K562 (cell line): Measurements from ENCODE around the gene TNFRSF18. TPM values are rescaled to one million over a fixed set of nuclear protein-coding genes. Genes with fewer than 3 reads are reported as not detected.

Source experiments
- ATAC-seq: fragments of 200-7000 bp; cut with Tn5 transposase; 3 replicates; pipeline ENCODE4 v1.9.1; 2020; ENCODE audit warnings: moderate library complexity
- BruUV-seq: library from RNA; stranded (reverse); fragments of 400-500 nt; replicated peaks from 2 replicates; lab custom pipeline; 2021; lab: Mats Ljungman, UMichigan
- CTCF ChIA-PET: fragments of 300-600 bp; formaldehyde crosslinking; extraction: SDS; loops from one replicate; lab custom pipeline; 2021; ENCODE audit warnings: low intra/inter-chr PET ratio; lab: Yijun Ruan, JAX
- POLR2A ChIA-PET: fragments of 300-600, 350-650 bp; sonication (Branson Sonifier 250); formaldehyde crosslinking; extraction: SDS; loops from one replicate; lab custom pipeline; 2021; ENCODE audit warnings: antibody characterized with exemption, inconsistent platforms; lab: Yijun Ruan, JAX
- DNase-seq, 4 experiments: peaks; one replicate each; pipeline versions ENCODE4 v3.0.0 to v3.0.0-alpha.2; 2011 to 2018; ENCODE audit warnings: low spot score in 3 of 4, mixed read lengths in 3 of 4; ENCODE audit errors: extremely low read depth in 1 of 4
- FAIRE-seq: peaks from 2 replicates; lab custom pipeline; 2011; peaks lifted over from hg19 to GRCh38; lab: Jason Lieb, UNC
- H2AFZ ChIP-seq: 2 replicates; pipeline ENCODE4 v1.6.0; 2011; ENCODE audit warnings: low read depth, low read length, control low read depth, inconsistent platforms
- H3K27ac ChIP-seq: fragments of 200-600 bp; 3 replicates; pipeline ENCODE4 v1.8.0; 2011; ENCODE audit warnings: low read depth, mild to moderate bottlenecking, control low read depth, inconsistent platforms, low read length, moderate library complexity, mixed read lengths; ENCODE audit errors: extremely low read depth
- H3K27me3 ChIP-seq, 2 experiments: fragments of 300-600 bp in 1 of 2; 2 replicates in 1 of 2; 3 replicates in 1 of 2; pipeline versions ENCODE4 v1.6.0 to v1.8.0; 2011; ENCODE audit warnings: inconsistent platforms in 2 of 2, low read length in 2 of 2, mild to moderate bottlenecking in 1 of 2, mixed read lengths in 1 of 2, moderate library complexity in 1 of 2; ENCODE audit not compliant: control insufficient read depth in 2 of 2, insufficient read depth in 2 of 2
- H3K36me3 ChIP-seq: fragments of 300-600 bp; 3 replicates; pipeline ENCODE4 v1.8.0; 2011; ENCODE audit warnings: mild to moderate bottlenecking, low read length, inconsistent platforms; ENCODE audit not compliant: control insufficient read depth, insufficient read depth
- H3K4me1 ChIP-seq, 2 experiments: fragments of 200-600 bp in 1 of 2; replicated peaks in 1 of 2; 2 replicates in 1 of 2; 3 replicates in 1 of 2; pipeline versions ENCODE4 v1.5.1 to v1.8.0; 2011; ENCODE audit warnings: inconsistent platforms in 2 of 2, low read length in 2 of 2, mild to moderate bottlenecking in 1 of 2, mixed read lengths in 1 of 2, moderate library complexity in 1 of 2; ENCODE audit not compliant: control insufficient read depth in 2 of 2, insufficient read depth in 2 of 2
- H3K4me2 ChIP-seq: 2 replicates; pipeline ENCODE4 v1.6.1; 2011; ENCODE audit warnings: low read length, control low read depth, inconsistent platforms, mixed read lengths; ENCODE audit not compliant: insufficient read depth
- H3K4me3 ChIP-seq: fragments of 200-600 bp; sonication (generic), shearing (Covaris generic); 2 replicates; pipeline ENCODE4 v1.5.1; 2016; ENCODE audit warnings: control low read depth, inconsistent platforms
- H3K79me2 ChIP-seq: fragments of 200-600 bp; 3 replicates; pipeline ENCODE4 v1.8.0; 2011; ENCODE audit warnings: low read length, inconsistent platforms; ENCODE audit not compliant: control insufficient read depth, insufficient read depth
- H3K9ac ChIP-seq, 2 experiments: 2 replicates each; pipeline versions ENCODE4 v1.6.0 to v1.6.1; 2011; ENCODE audit warnings: low read depth in 2 of 2, low read length in 2 of 2, control low read depth in 1 of 2, inconsistent platforms in 1 of 2, mild to moderate bottlenecking in 1 of 2, mixed read lengths in 1 of 2; ENCODE audit not compliant: insufficient read depth in 1 of 2
- H3K9me1 ChIP-seq: one replicate; pipeline ENCODE4 v1.6.0; 2011; ENCODE audit warnings: inconsistent platforms, mild to moderate bottlenecking, low read length, moderate library complexity; ENCODE audit not compliant: control insufficient read depth, insufficient read depth
- H3K9me3 ChIP-seq: replicated peaks from 2 replicates; pipeline ENCODE4 v1.5.1; 2011; ENCODE audit warnings: low read depth, low read length, inconsistent platforms; ENCODE audit not compliant: control insufficient read depth, insufficient read depth
- H4K20me1 ChIP-seq: replicated peaks from 2 replicates; pipeline ENCODE4 v1.6.1; 2011; ENCODE audit warnings: low read length, inconsistent platforms, mixed read lengths; ENCODE audit not compliant: control insufficient read depth, insufficient read depth
- BCL6 ChIP-seq: fragments of 250-450 bp; sonication (Bioruptor Pico); IDR thresholded peaks from 2 replicates; pipeline ENCODE4 v1.4.0; 2020
- BCLAF1 ChIP-seq, 2 experiments: fragments of 450-650 bp in 1 of 2; IDR thresholded peaks; 2 replicates each; pipeline ENCODE4 v1.6.1; 2011 to 2017; ENCODE audit warnings: low read depth in 2 of 2, antibody characterized with exemption in 1 of 2, borderline replicate concordance in 1 of 2, low read length in 1 of 2, mild to moderate bottlenecking in 1 of 2, mixed read lengths in 1 of 2; ENCODE audit not compliant: control insufficient read depth in 1 of 2
- HNRNPL ChIP-seq: fragments of 200-400 bp; formaldehyde crosslinking; IDR thresholded peaks from 2 replicates; pipeline ENCODE4 v1.6.1; 2017; ENCODE audit warnings: low read depth, mild to moderate bottlenecking, low read length
- SAFB ChIP-seq: fragments of 200-400 bp; formaldehyde crosslinking; IDR thresholded peaks from 2 replicates; pipeline ENCODE4 v1.6.1; 2017; ENCODE audit warnings: low read depth, low read length, borderline replicate concordance
- ZMIZ1 ChIP-seq, 2 experiments: fragments of 150-350 bp in 1 of 2; IDR thresholded peaks; 2 replicates each; pipeline ENCODE4 v1.6.1; 2012 to 2016; ENCODE audit warnings: low read depth in 2 of 2, low read length in 2 of 2, mild to moderate bottlenecking in 1 of 2, moderate library complexity in 1 of 2
- ZNF3 ChIP-seq: fragments of 250-450 bp; sonication (Bioruptor Pico); IDR thresholded peaks from 2 replicates; pipeline ENCODE4 v1.5.0; 2021; ENCODE audit warnings: mild to moderate bottlenecking, moderate library complexity
- WGBS: fragments of 100-300 bp; shearing (Covaris generic); methylation state at CpG from one replicate; pipeline ENCODE4 v1.1.6; 2016; ENCODE audit warnings: low coverage, mixed read lengths; ENCODE audit not compliant: insufficient coverage; ENCODE audit errors: missing lambda C conversion rate; 5-methylcytosine and 5-hydroxymethylcytosine counted together
- in situ Hi-C: fragments of 300-500 bp; cut with MboI; formaldehyde crosslinking; loops from 4 replicates; pipeline ENCODE4 v1.15.0; 2018; ENCODE audit warnings: inconsistent platforms, mixed read lengths
- intact Hi-C: fragments of 100-400 bp; cut with micrococcal nuclease; formaldehyde crosslinking; loops from 2 replicates; pipeline ENCODE4 v1.14.2; 2022
- polyA plus RNA-seq, 8 experiments: library from polyadenylated mRNA; depleted of rRNA in 4 of 8; stranded (reverse) in 5 of 8; unstranded in 3 of 8; fragments of >200 nt; fragmentation: Nextera tagmentation in 2 of 8; fragmentation: Illumina TruSeq in 1 of 8; extraction: Ambion mirVana in 2 of 8; extraction: Trizol in 1 of 8; gene quantifications; 2 replicates each; pipeline versions ENCODE4 v1.2.1 to v1.2.3, GENCODE V29; 2011 to 2014; ENCODE audit warnings: inconsistent platforms in 1 of 8, missing spikeins in 1 of 8
- total RNA-seq, 7 experiments: library from RNA; depleted of rRNA in 6 of 7; stranded (reverse); fragments of >200 nt in 6 of 7; fragmentation: Illumina TruSeq in 2 of 7; extraction: Trizol in 2 of 7; gene quantifications; 2 replicates each; pipeline versions ENCODE4 v1.2.1 to v1.2.3, GENCODE V29; 2011 to 2021; ENCODE audit warnings: low replicate concordance in 1 of 7

Gene TNFRSF18
- total and polyA plus RNA-seq, 9 of the 15 experiments (the other 6 are each of a cell fraction or from before 2014, with no cell fraction given): 0.24 to 0.27 TPM; not detected in 7

GRCh38 chr1:1241588-1242219, 35.3 kb upstream of the TNFRSF18 start:
- no peak for TF ChIP-seq SAFB
- peak; percentile 72 for TF ChIP-seq HNRNPL
- no peak for TF ChIP-seq BCL6 (CRISPR knock-in tag)
- TF ChIP-seq BCLAF1 (IDR thresholded peaks at IDR 0.05; ENCODE audit: borderline replicate concordance in 1 of 2, control insufficient read depth in 1 of 2, low read depth in 2 of 2, low read length in 1 of 2): no peak
- no peak for TF ChIP-seq ZNF3
- no peak for TF ChIP-seq ZMIZ1 (IDR thresholded peaks at IDR 0.05; ENCODE audit: low read depth in 2 of 2, low read length in 2 of 2)
- Histone ChIP-seq H3K9me1 (no peaks in the 10 kb centered on the region), H2AFZ (no peak overlapping the region), H3K4me1 (peaks cover 0 to 91% of the 10 kb centered on the region in 2 experiments; a peak in 3 of 5 replicates), H4K20me1 (no peaks in the 10 kb centered on the region), H3K9me3 (no peaks in the 10 kb centered on the region), H3K27ac (no peak overlapping the region), H3K9ac (peak overlapping the region in 1 of 2 experiments; percentile 13; a peak in 1 of 4 replicates), H3K4me2 (no peak overlapping the region), H3K4me3 (no peak overlapping the region), H3K27me3 (no peaks in the 10 kb centered on the region), H3K79me2 (no peaks in the 10 kb centered on the region), H3K36me3 (no peaks in the 10 kb centered on the region)
- no peak for FAIRE-seq
- no TSS peak for BruUV-seq
- ChIA-PET CTCF (no interaction called here), POLR2A (interaction anchor here (0.7 to 1.2 kb wide), 2 partner anchors 10 to 12 kb away, joined by 3 to 4 read pairs; partner anchors contain the start of genes B3GALT6 and SDF4)
- ATAC-seq: no peak
- intact Hi-C loops: no loop called here
- 66% methylated on average over 18 of the region's 26 CpGs for WGBS
- in situ Hi-C loops: no loop called here
- DNase-seq: no peak
